GM10248 (cell line): ENCODE data around the gene LRRFIP2.
"Not testable (repeated sequence)": the region's sequence is repeated elsewhere in the genome, so short reads cannot be mapped to it uniquely, and the experiment has no call there.

Source experiments
- CTCF ChIA-PET: fragments of 300-600 bp; sonication (Branson Sonifier 250); formaldehyde crosslinking; extraction: SDS; loops from one replicate; lab custom pipeline; 2021; ENCODE audit warnings: antibody characterized with exemption; lab: Yijun Ruan, JAX
- POLR2A ChIA-PET: fragments of 350-650 bp; sonication (Branson Sonifier 250); formaldehyde crosslinking; extraction: SDS; loops from one replicate; lab custom pipeline; 2020; ENCODE audit warnings: antibody characterized with exemption; lab: Yijun Ruan, JAX
- DNase-seq: peaks from one replicate; pipeline ENCODE4 v3.0.0; 2012; ENCODE audit errors: extremely low spot score
- TF ChIP-seq, protein P1 (sequence below): IDR thresholded peaks from 2 replicates; pipeline ENCODE4 v1.5.1; 2012; ENCODE audit warnings: mild to moderate bottlenecking, low read depth; ENCODE audit errors: extremely low read depth, missing control alignments, control extremely low read depth

Gene LRRFIP2

DNA sequence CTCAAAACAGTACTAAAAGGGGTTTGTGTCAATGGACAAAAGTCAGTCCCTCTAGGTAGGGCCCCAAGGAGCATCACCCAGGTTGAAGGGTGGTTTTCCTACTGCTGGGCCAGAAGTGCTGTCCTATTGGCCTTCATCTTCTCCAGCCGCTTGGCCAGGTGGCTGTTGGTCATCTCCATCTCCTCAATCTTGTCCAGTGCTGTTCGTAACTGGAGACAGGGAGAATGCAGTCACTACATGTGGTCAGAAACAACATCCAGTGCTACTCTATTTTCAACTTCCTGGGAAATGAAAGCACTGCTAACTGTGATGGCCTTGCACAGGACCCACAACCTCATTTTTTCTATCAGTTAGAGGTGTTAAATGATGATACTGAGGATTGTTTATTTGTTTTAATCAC, 120.6 kb downstream of the LRRFIP2 start:
- ChIA-PET POLR2A (no interaction called here), CTCF (no interaction called here)
- DNase-seq: no peak
- TF ChIP-seq, protein P1, sequence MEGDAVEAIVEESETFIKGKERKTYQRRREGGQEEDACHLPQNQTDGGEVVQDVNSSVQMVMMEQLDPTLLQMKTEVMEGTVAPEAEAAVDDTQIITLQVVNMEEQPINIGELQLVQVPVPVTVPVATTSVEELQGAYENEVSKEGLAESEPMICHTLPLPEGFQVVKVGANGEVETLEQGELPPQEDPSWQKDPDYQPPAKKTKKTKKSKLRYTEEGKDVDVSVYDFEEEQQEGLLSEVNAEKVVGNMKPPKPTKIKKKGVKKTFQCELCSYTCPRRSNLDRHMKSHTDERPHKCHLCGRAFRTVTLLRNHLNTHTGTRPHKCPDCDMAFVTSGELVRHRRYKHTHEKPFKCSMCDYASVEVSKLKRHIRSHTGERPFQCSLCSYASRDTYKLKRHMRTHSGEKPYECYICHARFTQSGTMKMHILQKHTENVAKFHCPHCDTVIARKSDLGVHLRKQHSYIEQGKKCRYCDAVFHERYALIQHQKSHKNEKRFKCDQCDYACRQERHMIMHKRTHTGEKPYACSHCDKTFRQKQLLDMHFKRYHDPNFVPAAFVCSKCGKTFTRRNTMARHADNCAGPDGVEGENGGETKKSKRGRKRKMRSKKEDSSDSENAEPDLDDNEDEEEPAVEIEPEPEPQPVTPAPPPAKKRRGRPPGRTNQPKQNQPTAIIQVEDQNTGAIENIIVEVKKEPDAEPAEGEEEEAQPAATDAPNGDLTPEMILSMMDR: no peak

DNA sequence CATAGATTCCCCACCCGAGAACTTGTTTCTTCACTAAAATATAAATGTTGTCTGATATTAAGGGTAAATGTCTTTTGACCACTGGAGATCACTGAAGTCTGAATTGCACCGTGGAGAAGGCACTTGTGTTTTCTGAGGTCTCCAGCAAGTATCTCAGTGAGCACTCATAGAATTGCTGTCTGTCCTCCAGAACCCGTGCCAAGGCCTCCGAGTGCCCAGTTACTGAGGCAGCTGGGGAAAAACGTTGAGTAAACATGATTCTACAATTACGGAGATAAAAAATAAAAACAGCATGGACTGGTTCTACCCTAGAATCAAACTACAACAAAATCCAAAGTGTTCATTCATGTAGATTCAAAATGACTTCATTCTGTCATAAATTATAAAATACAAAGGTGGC, 121.0 kb downstream of the LRRFIP2 start:
- TF ChIP-seq, protein P1: no peak
- ChIA-PET POLR2A (no interaction called here), CTCF (no interaction called here)
- no peak for DNase-seq

DNA sequence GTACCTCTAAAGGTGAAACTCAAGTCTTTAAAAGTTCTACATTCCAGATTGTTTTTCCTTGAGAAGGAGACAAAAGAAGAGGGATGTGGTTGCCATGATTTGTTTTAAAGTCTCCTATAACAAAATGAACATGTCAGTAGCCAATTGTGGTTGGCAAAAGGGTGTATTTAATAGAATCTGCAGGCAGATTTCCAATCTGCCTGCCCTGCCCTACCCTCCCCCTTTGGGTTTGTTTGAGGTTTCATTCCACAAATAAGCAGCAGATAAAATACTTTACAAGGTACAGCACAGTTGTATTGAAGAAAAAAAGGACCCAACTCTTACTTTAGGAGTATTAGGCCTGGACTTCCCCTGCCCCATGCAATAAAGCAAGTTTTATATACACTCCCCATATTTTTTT, 121.5 kb downstream of the LRRFIP2 start:
- ChIA-PET POLR2A (no interaction called here), CTCF (no interaction called here)
- TF ChIP-seq, protein P1: no peak
- DNase-seq: no peak

DNA sequence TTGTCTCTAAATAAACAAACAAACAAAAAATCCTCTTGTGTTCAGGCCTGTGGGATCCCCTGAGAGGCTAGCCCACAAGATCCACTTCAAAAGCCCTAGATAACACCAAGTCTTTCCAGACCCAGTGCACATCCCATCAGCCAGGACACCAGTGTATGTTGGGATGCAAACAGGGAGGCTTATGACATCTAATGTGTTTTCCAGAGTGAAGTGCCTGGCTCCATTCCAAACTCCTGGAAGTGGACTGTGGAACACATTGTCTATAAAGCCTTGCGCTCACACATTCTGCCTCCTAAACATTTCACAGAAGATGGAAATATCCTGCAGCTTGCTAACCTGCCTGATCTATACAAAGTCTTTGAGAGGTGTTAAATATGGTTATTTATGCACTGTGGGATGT, 124.1 kb downstream of the LRRFIP2 start:
- ChIA-PET CTCF (interaction anchor here (2.3 kb wide), 1 partner anchor 10 kb away, joined by 5 read pairs; no protein-coding TSS in a partner anchor), POLR2A (no interaction called here)
- DNase-seq: no peak
- TF ChIP-seq, protein P1: no peak

DNA sequence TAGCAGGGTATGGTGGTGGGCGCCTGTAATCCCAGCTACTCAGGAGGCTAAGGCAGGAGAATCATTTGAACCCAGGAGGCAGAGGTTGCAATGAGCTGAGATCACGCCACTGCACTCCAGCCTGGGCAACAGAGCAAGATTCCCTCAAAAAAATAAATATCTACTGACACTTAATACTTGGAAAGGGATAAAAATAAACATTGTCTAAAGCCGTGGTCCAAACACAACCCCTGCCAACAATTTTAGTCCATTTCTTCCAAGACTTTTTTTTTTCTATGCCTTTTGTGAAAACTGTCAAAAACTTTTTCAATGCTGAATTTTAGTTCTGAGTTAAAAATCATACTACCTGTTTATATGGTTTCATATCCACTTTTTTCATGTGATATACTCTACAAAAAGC, 131.7 kb downstream of the LRRFIP2 start:
- POLR2A ChIA-PET, DNase-seq: not testable (repeated sequence)
- CTCF ChIA-PET: interaction anchor here (1.7 kb wide), 1 partner anchor 18 kb away, joined by 3 read pairs; no protein-coding TSS in a partner anchor

DNA sequence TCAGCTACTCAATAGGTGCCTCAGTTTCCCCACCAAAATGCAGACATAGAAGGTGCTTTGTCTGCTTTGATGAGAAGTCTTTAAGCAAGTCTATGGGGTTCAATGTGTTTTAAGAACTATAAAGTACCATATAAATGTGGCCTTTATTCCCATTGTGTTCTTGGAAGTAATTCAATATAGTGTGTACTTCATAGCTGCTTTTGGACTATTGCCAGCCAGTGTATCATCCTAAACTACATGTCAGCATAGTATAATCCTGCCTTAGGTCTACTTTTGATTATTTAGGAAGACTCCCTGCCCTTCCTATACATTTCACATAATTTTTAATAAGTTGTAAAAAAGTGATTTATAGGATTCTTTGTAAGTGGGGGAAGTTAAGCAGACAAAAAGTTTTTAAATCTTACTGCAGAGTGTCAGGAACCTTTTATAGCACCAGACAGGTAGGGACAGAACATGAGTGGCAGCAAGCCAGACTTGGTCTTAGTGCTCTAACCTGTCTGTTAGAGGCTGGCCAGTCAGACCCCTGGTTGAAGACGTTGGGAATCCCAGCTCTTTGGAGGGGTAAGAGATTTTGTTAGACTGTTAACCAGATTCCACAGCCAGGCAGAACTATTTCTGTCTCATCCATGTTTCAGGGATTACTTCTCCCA, 132.7 kb downstream of the LRRFIP2 start:
- DNase-seq: no peak
- ChIA-PET CTCF (interaction anchor here (1.7 to 2.0 kb wide), 3 partner anchors 9 to 17 kb away, joined by 3 to 6 read pairs (median 5); no protein-coding TSS in a partner anchor), POLR2A (no interaction called here)

DNA sequence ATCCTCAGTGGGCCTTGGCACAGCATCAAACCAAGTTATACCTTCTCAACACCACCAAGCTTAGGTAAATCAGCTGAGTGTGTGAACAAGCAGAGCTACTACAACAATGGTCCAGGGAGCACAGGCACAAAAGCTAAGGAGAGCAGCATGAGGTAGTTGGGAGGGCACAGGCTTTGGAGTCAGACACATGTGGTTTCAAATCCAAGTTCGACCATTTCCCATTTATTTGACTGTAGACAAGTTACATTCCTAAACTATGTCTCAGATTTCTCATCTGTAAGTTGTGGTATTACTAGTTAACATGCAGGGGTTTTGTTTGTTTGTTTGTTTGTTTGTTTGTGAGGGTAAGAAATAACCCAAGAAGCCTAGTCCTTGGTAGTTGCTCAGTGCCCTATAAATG, 134.2 kb downstream of the LRRFIP2 start:
- ChIA-PET POLR2A (no interaction called here), CTCF (interaction anchor here (2.0 kb wide), 1 partner anchor 10 kb away, joined by 5 read pairs; no protein-coding TSS in a partner anchor)
- TF ChIP-seq, protein P1: no peak
- DNase-seq: no peak

More for the DNA sequence above, 132.7 kb downstream of the LRRFIP2 start:
- TF ChIP-seq, protein P1: no peak
